ENCODE measurements around the gene TPST1.
"Not testable (repeated sequence)": the region's sequence is repeated elsewhere in the genome, so short reads cannot be mapped to it uniquely, and the experiment has no call there.

Gene TPST1

DNA sequence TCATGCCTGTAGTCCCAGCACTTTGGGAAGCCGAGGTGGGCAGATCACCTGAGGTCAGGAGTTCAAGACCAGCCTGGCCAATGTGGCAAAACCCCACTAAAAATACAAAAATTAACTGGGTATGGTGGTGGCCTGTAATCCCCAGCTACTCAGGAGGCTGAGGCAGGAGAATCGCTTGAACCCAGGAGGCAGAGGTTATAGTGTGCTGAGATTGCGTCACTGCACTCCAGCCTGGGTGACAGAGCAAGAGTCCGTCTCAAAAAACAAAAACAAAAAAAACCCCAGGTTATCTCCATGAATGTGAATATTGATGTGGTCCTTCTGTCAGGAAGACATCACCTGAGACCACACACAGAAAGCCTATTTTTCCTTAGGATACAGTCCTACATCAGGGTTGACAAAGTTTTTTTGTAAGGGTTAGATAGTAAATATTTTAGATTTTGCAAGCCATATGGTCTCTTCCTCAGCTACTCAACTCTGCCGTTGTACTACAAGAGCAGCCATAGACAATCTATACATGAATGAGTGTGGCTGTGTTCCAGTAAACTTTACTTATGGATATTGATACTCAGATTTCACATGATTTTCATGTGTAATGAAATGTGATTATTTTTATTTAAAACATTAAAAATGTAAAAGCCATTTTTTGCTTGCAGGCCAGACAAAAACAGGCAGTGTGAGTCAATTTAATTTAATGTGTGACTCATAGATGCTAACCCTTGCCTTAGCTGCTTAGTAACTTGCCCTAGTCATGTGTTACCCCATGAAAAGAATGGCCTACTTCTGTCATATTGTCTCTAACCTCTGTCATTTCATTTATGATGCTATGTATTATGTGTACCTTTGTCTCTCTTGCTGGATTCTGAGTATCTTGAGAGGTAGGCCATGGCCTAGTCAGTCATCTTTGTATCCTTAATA is 78.1 kb downstream of the TPST1 start:
- DNase-seq (ENCODE audit: low read depth), result peak; percentile 82

DNA sequence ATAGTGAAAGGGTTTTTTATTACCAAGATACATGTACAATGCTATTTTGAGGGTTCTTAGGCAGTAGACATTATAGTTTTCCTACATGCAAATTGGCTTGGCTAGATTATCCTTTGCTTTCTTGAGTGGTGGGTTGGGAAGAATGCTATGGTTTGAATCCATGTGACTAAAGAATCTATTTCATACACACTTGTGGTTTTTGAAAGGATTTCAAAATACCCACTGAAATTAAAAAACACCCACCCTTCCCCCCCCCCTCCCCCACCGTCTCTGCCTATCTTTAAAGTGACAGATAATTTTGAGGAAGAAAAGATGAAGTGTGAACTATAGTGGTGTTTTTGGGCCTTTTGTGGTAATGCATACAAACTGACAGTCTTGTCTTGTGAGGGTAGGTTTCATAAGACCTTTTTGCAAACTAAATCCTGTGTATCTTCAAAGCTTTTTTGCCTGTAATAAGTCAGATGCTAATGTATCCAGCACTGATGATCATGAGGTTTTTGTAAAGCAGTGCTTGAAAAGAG is 90.9 kb downstream of the TPST1 start:
- peak; percentile 61 for DNase-seq (ENCODE audit: low read depth)

DNA sequence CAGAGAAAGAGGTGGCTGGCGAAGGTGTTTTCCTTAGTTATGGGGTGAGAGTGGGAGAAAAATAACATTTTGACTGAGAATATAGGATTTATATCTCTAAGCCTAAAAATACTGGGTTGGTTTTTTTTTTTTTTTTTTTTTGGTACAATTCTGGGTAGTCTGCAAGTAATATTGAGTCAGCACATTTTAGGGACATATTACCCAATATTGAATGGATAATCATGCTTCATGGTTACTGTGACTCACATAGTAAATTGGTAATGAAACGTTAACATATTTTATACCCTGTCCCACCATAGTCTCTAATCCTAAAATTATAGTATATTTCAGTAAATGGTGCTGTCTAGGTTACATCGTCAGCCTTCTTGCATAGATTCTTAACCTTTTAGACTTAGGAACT is 91.4 kb downstream of the TPST1 start:
- no peak for DNase-seq (ENCODE audit: low read depth)

DNA sequence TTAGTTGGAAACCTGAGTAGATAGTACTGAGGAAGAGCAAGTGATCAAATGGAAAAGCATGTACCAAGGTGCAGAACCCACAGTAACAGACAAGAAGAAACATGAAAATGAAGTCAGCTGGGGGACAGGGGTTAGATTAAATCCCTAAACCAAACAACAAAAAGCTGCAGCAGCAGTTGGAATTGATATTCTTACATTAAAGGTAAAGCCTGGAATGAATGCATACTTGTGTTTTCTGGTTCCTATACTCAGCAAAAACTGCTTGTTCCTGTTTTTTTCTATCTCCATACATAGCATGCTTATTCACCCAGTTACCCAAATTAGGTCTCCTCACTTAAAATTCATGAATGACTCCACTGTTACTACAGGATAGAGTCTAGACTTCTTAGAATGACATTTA is 92.4 kb downstream of the TPST1 start:
- DNase-seq (ENCODE audit: low read depth), result no peak

DNA sequence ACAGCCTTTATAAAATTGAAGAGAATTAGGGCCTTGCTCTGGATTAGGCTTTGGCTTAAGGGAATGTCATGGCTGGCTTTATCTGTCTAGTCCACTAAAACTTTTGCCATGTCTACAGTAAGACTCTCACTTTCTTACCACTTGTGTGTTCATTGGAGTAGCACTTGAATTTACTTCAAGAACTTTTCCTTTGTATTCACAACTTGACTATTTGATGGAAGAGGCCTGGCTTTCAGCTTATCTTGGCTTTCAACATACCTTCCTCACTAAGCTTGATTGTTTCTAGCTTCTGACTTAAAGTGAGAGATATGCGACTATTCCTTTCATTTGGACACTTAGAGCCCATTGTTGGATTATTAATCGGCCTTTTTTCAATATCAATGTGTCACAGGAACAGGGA is 96.1 kb downstream of the TPST1 start:
- no peak for DNase-seq (ENCODE audit: low read depth)

- no peak for DNase-seq (ENCODE audit: low read depth)
Observed at GRCh38 chr7:66301737-66302136, 96.6 kb downstream of the TPST1 start.

- DNase-seq (ENCODE audit: low read depth), result no peak
Observed at GRCh38 chr7:66303454-66304155, 98.5 kb downstream of the TPST1 start.

DNA sequence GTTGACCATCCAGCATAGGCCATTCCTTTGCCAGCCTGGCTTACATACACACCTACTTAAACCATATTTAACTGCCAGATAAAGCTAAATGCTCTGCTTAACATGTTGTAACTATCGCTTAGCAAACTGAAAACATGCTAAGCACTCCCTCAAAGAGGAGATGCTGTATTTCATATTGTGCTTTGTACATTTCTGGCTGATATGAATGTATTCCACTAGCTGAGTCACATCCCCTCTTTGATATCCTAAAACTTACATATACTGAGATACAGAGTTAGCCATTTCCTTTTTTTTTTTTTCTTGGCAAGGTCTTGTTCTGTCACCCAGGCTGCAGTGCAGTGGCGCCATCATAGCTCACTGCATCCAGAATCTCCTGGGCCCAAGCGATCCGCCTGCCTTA is 99.4 kb downstream of the TPST1 start:
- peak; percentile 22 for DNase-seq (ENCODE audit: low read depth)

- DNase-seq (ENCODE audit: low read depth), result no peak
Observed at GRCh38 chr7:66306243-66306642, 101.1 kb downstream of the TPST1 start.

- peak; percentile 66 for DNase-seq (ENCODE audit: low read depth)
Observed at GRCh38 chr7:66307591-66308215, 102.6 kb downstream of the TPST1 start.

- no peak for DNase-seq (ENCODE audit: low read depth)
Observed at GRCh38 chr7:66308411-66308810, 103.3 kb downstream of the TPST1 start.

GRCh38 chr7:66310620-66311019 is 105.5 kb downstream of the TPST1 start:
- no peak for DNase-seq (ENCODE audit: low read depth)

GRCh38 chr7:66313886-66314568 is 108.9 kb downstream of the TPST1 start:
- DNase-seq (ENCODE audit: low read depth), result no peak

- peak; percentile 30 for DNase-seq (ENCODE audit: low read depth)
Observed at GRCh38 chr7:66315192-66315591, 110.1 kb downstream of the TPST1 start.

GRCh38 chr7:66319407-66319979 is 114.4 kb downstream of the TPST1 start:
- DNase-seq (ENCODE audit: low read depth), result no peak

DNA sequence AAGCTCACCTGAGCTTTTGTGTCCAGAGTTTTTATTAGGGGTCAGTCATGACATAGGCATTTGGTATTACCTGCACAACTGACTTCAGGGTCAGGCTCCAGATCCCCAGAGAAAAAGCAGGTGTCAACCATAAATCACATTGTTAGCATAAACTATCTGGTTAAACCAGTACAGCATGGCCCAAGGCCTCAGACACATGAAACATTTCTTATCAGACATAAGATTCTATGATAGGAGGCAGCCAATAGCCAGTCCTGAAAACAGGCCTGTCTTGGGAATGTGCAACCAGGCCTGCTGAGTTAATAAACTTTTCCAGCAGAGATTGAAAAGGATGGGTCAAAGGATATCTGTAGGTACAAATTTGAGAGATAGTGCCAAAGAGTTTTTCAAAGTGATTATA is 116.1 kb downstream of the TPST1 start:
- DNase-seq (ENCODE audit: low read depth), result no peak

GRCh38 chr7:66323114-66323796 is 118.1 kb downstream of the TPST1 start:
- DNase-seq (ENCODE audit: low read depth), result peak; percentile 46

DNA sequence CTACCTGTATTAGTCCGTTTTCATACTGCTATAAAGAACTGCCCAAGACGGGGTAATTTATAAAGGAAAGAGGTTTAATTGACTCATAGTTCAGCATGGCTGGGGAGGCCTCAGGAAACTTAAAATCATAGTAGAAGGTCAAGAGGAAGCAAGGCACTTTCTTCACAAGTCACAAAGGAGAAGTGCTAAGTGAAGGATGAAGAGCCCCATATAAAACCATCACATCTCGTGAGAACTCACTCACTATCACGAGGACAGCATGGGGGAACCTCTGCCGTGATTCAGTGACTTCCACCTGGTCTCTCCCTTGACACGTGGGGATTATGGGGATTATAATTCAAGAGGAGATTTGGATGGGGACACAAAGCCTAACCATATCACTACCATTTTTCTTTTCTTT is 119.9 kb downstream of the TPST1 start:
- not testable (repeated sequence) for DNase-seq (ENCODE audit: low read depth)

GRCh38 chr7:66326501-66327215 is 121.5 kb downstream of the TPST1 start:
- peak; percentile 89 for DNase-seq (ENCODE audit: low read depth)

- DNase-seq (ENCODE audit: low read depth), result peak; percentile 20
Observed at GRCh38 chr7:66330961-66331360, 125.8 kb downstream of the TPST1 start.
